Measurements from ENCODE around the gene WFIKKN1. TPM values are rescaled to one million over a fixed set of nuclear protein-coding genes. Genes with fewer than 3 reads are reported as not detected.

The WFIKKN1 gene
- total RNA-seq, 2 experiments from 2014 or later, result 0.47 to 1.2 TPM

GRCh38 chr16:624526-625070 lies 6.2 kb upstream of the WFIKKN1 start:
- Histone ChIP-seq H3K9me2 (ENCODE audit: insufficient read depth, low read length) (no peaks in the 10 kb centered on the region), H3K9me3 (ENCODE audit: low read length) (no peaks in the 10 kb centered on the region), H3K4me2 (ENCODE audit: low read length) (no peak overlapping the region), H3K4me1 (ENCODE audit: insufficient read depth, low read length, poor library complexity, severe bottlenecking) (no peaks in the 10 kb centered on the region), H3K79me2 (ENCODE audit: insufficient read depth, low read depth, low read length) (no peaks in the 10 kb centered on the region), H3K36me3 (ENCODE audit: insufficient read depth, low read length) (no peaks in the 10 kb centered on the region), H3K4me3 (ENCODE audit: low read depth, low read length, poor library complexity, severe bottlenecking) (no peak overlapping the region), H4K20me1 (ENCODE audit: insufficient read depth, low read length) (no peaks in the 10 kb centered on the region), H3K27ac (ENCODE audit: low read depth, low read length, poor library complexity, severe bottlenecking) (no peak overlapping the region), H2AFZ (ENCODE audit: low read length) (no peak overlapping the region)
- ChIA-PET POLR2A (no interaction called here), CTCF (ENCODE audit: unreplicated experiment) (no interaction called here)
- no peak for TF ChIP-seq EZH2phosphoT487 (IDR thresholded peaks at IDR 0.05; ENCODE audit: borderline replicate concordance, low read depth, low read length)
- TF ChIP-seq CTCF (conservative IDR thresholded peaks at IDR 0.05; ENCODE audit: low read length), result no peak
- BruUV-seq (replicated peaks), result no TSS peak
- intact Hi-C loops (cut with micrococcal nuclease; ENCODE audit: unreplicated experiment), result no loop called here
- no peak for DNase-seq (ENCODE audit: low spot score)

- Histone ChIP-seq H3K4me3 (ENCODE audit: low read depth, low read length, poor library complexity, severe bottlenecking) (no peak overlapping the region), H3K79me2 (ENCODE audit: insufficient read depth, low read depth, low read length) (no peaks in the 10 kb centered on the region), H3K9me3 (ENCODE audit: low read length) (no peaks in the 10 kb centered on the region), H3K4me2 (ENCODE audit: low read length) (no peak overlapping the region), H3K9me2 (ENCODE audit: insufficient read depth, low read length) (no peaks in the 10 kb centered on the region), H3K27ac (ENCODE audit: low read depth, low read length, poor library complexity, severe bottlenecking) (no peak overlapping the region), H4K20me1 (ENCODE audit: insufficient read depth, low read length) (no peaks in the 10 kb centered on the region), H3K4me1 (ENCODE audit: insufficient read depth, low read length, poor library complexity, severe bottlenecking) (no peaks in the 10 kb centered on the region), H3K36me3 (ENCODE audit: insufficient read depth, low read length) (no peaks in the 10 kb centered on the region), H2AFZ (ENCODE audit: low read length) (no peak overlapping the region)
- TF ChIP-seq CTCF (conservative IDR thresholded peaks at IDR 0.05; ENCODE audit: low read length) (no peak), EZH2phosphoT487 (IDR thresholded peaks at IDR 0.05; ENCODE audit: borderline replicate concordance, low read depth, low read length) (no peak)
- intact Hi-C loops (cut with micrococcal nuclease; ENCODE audit: unreplicated experiment), result no loop called here
- POLR2A ChIA-PET, result no interaction called here
- DNase-seq (ENCODE audit: low spot score), result no peak
- BruUV-seq (replicated peaks), result no TSS peak
- CTCF ChIA-PET (ENCODE audit: unreplicated experiment), result no interaction called here
Measured at GRCh38 chr16:625117-625976, 5.4 kb upstream of the WFIKKN1 start.
